Measurements from ENCODE around the gene AHDC1. TPM values are rescaled to one million over a fixed set of nuclear protein-coding genes. Genes with fewer than 3 reads are reported as not detected.
"Not testable (repeated sequence)": the region's sequence is repeated elsewhere in the genome, so short reads cannot be mapped to it uniquely, and the experiment has no call there.

AHDC1 gene
- total RNA-seq, 1 donor from 2014 or later, result 10.8 TPM

- no peak overlapping the region for H3K4me3 ChIP-seq (ENCODE audit: low read depth, low read length)
- DNase-seq (ENCODE audit: low read depth), result no peak
- TF ChIP-seq, protein P1, sequence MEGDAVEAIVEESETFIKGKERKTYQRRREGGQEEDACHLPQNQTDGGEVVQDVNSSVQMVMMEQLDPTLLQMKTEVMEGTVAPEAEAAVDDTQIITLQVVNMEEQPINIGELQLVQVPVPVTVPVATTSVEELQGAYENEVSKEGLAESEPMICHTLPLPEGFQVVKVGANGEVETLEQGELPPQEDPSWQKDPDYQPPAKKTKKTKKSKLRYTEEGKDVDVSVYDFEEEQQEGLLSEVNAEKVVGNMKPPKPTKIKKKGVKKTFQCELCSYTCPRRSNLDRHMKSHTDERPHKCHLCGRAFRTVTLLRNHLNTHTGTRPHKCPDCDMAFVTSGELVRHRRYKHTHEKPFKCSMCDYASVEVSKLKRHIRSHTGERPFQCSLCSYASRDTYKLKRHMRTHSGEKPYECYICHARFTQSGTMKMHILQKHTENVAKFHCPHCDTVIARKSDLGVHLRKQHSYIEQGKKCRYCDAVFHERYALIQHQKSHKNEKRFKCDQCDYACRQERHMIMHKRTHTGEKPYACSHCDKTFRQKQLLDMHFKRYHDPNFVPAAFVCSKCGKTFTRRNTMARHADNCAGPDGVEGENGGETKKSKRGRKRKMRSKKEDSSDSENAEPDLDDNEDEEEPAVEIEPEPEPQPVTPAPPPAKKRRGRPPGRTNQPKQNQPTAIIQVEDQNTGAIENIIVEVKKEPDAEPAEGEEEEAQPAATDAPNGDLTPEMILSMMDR (conservative IDR thresholded peaks at IDR 0.05; ENCODE audit: low read depth, low read length), result no peak
These were observed 48.1 kb downstream of the AHDC1 start for GRCh38 chr1:27555700-27556424.

DNA sequence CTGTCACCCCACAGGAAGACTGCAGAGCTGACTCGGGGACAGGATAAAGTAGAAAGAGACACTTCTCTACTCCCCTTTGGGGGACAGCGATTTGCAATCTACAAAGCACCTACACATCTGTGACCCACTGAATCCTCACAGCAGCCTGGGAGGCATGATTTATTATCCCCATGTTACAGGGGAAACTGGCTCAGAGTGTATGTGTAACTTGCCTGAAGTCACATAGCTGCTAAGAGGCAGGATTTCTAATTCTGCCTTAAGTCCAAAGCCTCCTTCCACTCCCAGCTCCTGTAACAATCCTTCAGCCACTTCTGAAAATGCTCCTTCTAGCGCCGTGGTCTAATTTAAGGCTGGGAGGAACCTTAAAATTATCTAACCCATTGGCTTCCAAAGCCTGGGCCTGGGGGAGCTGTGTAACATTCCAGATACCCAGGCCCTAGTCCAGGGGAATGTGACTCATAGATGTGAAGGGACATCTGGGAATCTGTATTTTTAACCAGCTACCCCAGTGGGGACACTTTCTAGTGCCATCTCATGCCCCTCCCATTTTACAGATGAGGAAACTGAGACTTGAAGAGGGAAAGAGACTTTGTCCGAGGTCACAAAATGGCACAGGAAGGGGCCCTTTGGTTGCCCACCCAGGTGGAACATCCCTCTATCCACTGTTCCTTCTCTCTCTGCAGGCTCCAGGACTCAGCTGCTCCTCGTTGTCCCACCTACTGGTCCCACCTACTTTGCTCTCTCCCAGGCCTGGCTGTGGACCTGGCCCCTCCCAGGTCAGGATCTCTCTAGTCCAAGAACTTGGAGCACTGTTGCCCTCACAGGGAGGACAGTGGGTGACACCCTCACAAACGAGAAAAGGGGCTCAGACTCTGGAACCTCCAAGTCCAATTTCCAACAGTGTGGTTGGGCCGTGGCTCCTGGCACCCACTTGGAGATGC lies 48.9 kb downstream of the AHDC1 start:
- no peak overlapping the region for H3K4me3 ChIP-seq (ENCODE audit: low read depth, low read length)
- DNase-seq (ENCODE audit: low read depth), result no peak
- TF ChIP-seq, protein P1 (conservative IDR thresholded peaks at IDR 0.05; ENCODE audit: low read depth, low read length), result no peak

- no peak overlapping the region for H3K4me3 ChIP-seq (ENCODE audit: low read depth, low read length)
- TF ChIP-seq, protein P1 (conservative IDR thresholded peaks at IDR 0.05; ENCODE audit: low read depth, low read length), result no peak
- no peak for DNase-seq (ENCODE audit: low read depth)
These were observed 49.7 kb downstream of the AHDC1 start for GRCh38 chr1:27554293-27554692.

DNA sequence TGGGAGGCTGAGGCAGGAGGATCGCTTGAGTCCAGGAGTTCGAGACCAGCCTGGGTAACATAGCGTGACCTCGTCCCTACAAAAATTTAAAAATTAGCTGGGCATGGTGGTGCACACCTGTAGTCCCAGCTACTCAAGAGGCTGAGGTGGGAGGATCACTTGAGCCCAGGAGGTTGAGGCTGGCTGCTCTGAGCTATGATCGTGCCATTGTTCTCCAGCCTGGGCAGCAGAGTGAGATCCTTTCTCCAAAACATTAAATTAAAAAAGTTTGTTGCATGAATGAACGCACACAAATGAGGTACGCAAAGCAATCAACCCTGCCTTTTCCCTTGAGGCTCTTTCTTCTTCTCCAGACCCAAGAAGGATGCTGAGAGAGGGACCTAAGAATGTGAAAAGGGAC lies 50.1 kb downstream of the AHDC1 start:
- H3K4me3 ChIP-seq (ENCODE audit: low read depth, low read length), result not testable (repeated sequence)

GRCh38 chr1:27552911-27553420 lies 51.0 kb downstream of the AHDC1 start:
- H3K4me3 ChIP-seq (ENCODE audit: low read depth, low read length), result no peak overlapping the region
- DNase-seq (ENCODE audit: low read depth), result no peak
- TF ChIP-seq, protein P1 (conservative IDR thresholded peaks at IDR 0.05; ENCODE audit: low read depth, low read length), result no peak

More for the DNA sequence above, 50.1 kb downstream of the AHDC1 start:
- not testable (repeated sequence) for DNase-seq (ENCODE audit: low read depth)

DNA sequence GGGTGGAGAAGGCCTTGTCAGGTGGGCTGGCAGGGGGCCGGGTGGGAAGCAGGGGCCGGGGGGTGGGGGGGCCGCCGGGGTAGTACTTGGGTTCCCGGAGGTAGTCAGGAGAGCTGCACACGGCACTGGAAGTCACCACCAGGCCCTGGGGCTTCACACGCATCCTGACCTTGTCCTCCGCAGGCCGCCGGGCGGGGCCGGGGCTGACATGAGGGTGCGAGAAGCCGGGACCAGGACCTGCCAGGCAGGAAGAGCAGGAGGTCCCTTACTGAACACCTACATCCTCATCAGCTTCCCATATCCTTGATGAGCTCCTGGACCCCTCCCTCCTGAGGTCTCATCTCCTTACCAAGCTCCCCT lies 52.0 kb downstream of the AHDC1 start:
- no peak for DNase-seq (ENCODE audit: low read depth)
- no peak overlapping the region for H3K4me3 ChIP-seq (ENCODE audit: low read depth, low read length)
- TF ChIP-seq, protein P1 (conservative IDR thresholded peaks at IDR 0.05; ENCODE audit: low read depth, low read length), result no peak
